ENCODE data around the gene NEIL3.
A peak's percentile ranks its signal among the peaks of the same experiment; 100 is the strongest.
"Not testable (repeated sequence)": the region's sequence is repeated elsewhere in the genome, so short reads cannot be mapped to it uniquely, and the experiment has no call there.

NEIL3 gene

GRCh38 chr4:177302371-177303100 is 7.1 kb upstream of the NEIL3 start:
- no peak for DNase-seq

GRCh38 chr4:177304094-177304493 is 5.6 kb upstream of the NEIL3 start:
- no peak for DNase-seq

GRCh38 chr4:177304864-177305263 is 4.8 kb upstream of the NEIL3 start:
- not testable (repeated sequence) for DNase-seq

GRCh38 chr4:177308125-177308524 is 1.5 kb upstream of the NEIL3 start:
- DNase-seq: peak in 1 of 2 donors; percentile 3

GRCh38 chr4:177308847-177309521 is 690 bp upstream of the NEIL3 start:
- peak in 1 of 2 donors; percentile 28 for DNase-seq

GRCh38 chr4:177311589-177311988 is 1.9 kb downstream of the NEIL3 start:
- no peak for DNase-seq

- no peak for DNase-seq
These were observed 3.6 kb downstream of the NEIL3 start for GRCh38 chr4:177313263-177313662.

- peak in 1 of 2 donors; percentile 29 for DNase-seq
These were observed 6.2 kb downstream of the NEIL3 start for GRCh38 chr4:177315767-177316464.

- DNase-seq: no peak
These were observed 11.0 kb downstream of the NEIL3 start for GRCh38 chr4:177320721-177321120.

GRCh38 chr4:177321647-177322046 is 12.0 kb downstream of the NEIL3 start:
- no peak for DNase-seq

GRCh38 chr4:177322266-177322665 is 12.6 kb downstream of the NEIL3 start:
- DNase-seq: no peak

GRCh38 chr4:177322881-177323280 is 13.2 kb downstream of the NEIL3 start:
- DNase-seq: no peak

GRCh38 chr4:177323416-177323815 is 13.7 kb downstream of the NEIL3 start:
- DNase-seq: no peak

GRCh38 chr4:177332119-177332518 is 22.4 kb downstream of the NEIL3 start:
- no peak for DNase-seq

- peak in 1 of 2 donors; percentile 68 for DNase-seq
These were observed 30.1 kb downstream of the NEIL3 start for GRCh38 chr4:177339477-177340374.

- DNase-seq: no peak
These were observed 38.7 kb downstream of the NEIL3 start for GRCh38 chr4:177348348-177348747.

GRCh38 chr4:177349191-177349590 is 39.5 kb downstream of the NEIL3 start:
- DNase-seq: no peak

GRCh38 chr4:177351622-177352244 is 42.1 kb downstream of the NEIL3 start:
- no peak for DNase-seq

GRCh38 chr4:177356206-177356605 is 46.5 kb downstream of the NEIL3 start:
- DNase-seq: no peak

GRCh38 chr4:177356921-177357320 is 47.2 kb downstream of the NEIL3 start:
- no peak for DNase-seq

- peak in 1 of 2 donors; percentile 10 for DNase-seq
These were observed 57.7 kb downstream of the NEIL3 start for GRCh38 chr4:177367336-177367735.

- no peak for DNase-seq
These were observed 59.7 kb downstream of the NEIL3 start for GRCh38 chr4:177369372-177369771.
